Neural cell (in vitro differentiated cells): ENCODE measurements around the gene RAB3A. TPM values are rescaled to one million over a fixed set of nuclear protein-coding genes. Genes with fewer than 3 reads are reported as not detected.

Experiments
- H2AFZ ChIP-seq: fragments of 200-600, 300-800 bp; sonication (generic), shearing (Covaris generic); 2 replicates; pipeline ENCODE4 v1.6.0; 2014; ENCODE audit warnings: low read depth, mild to moderate bottlenecking, antibody characterized with exemption, low read length, moderate library complexity
- H3F3A ChIP-seq: fragments of 200-600 bp; shearing (Covaris generic); 2 replicates; pipeline ENCODE4 v1.6.1; 2016; ENCODE audit warnings: mild to moderate bottlenecking, moderate library complexity, mixed read lengths, antibody characterized with exemption, low read length; ENCODE audit not compliant: insufficient read depth, poor library complexity, severe bottlenecking
- H3K27ac ChIP-seq: fragments of 200-600, 300-800 bp; sonication (generic), shearing (Covaris generic); 2 replicates; pipeline ENCODE4 v1.5.1; 2014; ENCODE audit warnings: mild to moderate bottlenecking, low read length, moderate library complexity
- H3K27me3 ChIP-seq: fragments of 300-800, 200-600 bp; sonication (generic), shearing (Covaris generic); 2 replicates; pipeline ENCODE4 v1.6.0; 2014; ENCODE audit warnings: mild to moderate bottlenecking, low read depth, low read length, moderate library complexity; ENCODE audit not compliant: insufficient read depth
- H3K36me3 ChIP-seq: fragments of 300-800, 200-600 bp; sonication (generic), shearing (Covaris generic); 2 replicates; pipeline ENCODE4 v1.5.1; 2014; ENCODE audit warnings: mild to moderate bottlenecking, antibody characterized with exemption, low read length, moderate library complexity; ENCODE audit not compliant: insufficient read depth
- H3K4me2 ChIP-seq: fragments of 300-800, 200-600 bp; sonication (generic), shearing (Covaris generic); 2 replicates; pipeline ENCODE4 v1.6.0; 2014; ENCODE audit warnings: mild to moderate bottlenecking, low read length
- H3K4me3 ChIP-seq: fragments of 300-800, 200-600 bp; sonication (generic), shearing (Covaris generic); 2 replicates; pipeline ENCODE4 v1.5.1; 2014; ENCODE audit warnings: mild to moderate bottlenecking, low read length, moderate library complexity
- H3K79me2 ChIP-seq: fragments of 200-600 bp; shearing (Covaris generic); replicated peaks from 2 replicates; pipeline ENCODE4 v1.6.0; 2014; ENCODE audit warnings: mild to moderate bottlenecking, low read length, moderate library complexity; ENCODE audit not compliant: insufficient read depth
- H3K9ac ChIP-seq: fragments of 300-800, 200-600 bp; sonication (generic), shearing (Covaris generic); 2 replicates; pipeline ENCODE4 v1.6.1; 2016; ENCODE audit warnings: mild to moderate bottlenecking, low read length, mixed read lengths
- H3K9me2 ChIP-seq: fragments of 200-600 bp; shearing (Covaris generic); 2 replicates; pipeline ENCODE4 v1.6.1; 2016; ENCODE audit warnings: mild to moderate bottlenecking, low read length, mixed read lengths; ENCODE audit not compliant: insufficient read depth
- H3K9me3 ChIP-seq: fragments of 200-600, 300-800 bp; sonication (generic), shearing (Covaris generic); 2 replicates; pipeline ENCODE4 v1.6.1; 2016; ENCODE audit warnings: mild to moderate bottlenecking, mixed run types, low read length, moderate library complexity, mixed read lengths
- H4K20me1 ChIP-seq: fragments of 200-600 bp; shearing (Covaris generic); 2 replicates; pipeline ENCODE4 v1.6.1; 2016; ENCODE audit warnings: mild to moderate bottlenecking, mixed run types; ENCODE audit not compliant: insufficient read depth
- CTCF ChIP-seq: fragments of 450-650 bp; IDR thresholded peaks from 2 replicates; pipeline ENCODE4 v1.5.1; 2014; ENCODE audit warnings: antibody characterized with exemption, mild to moderate bottlenecking, moderate library complexity; ENCODE audit not compliant: poor library complexity, severe bottlenecking
- EP300 ChIP-seq: fragments of 450-650 bp; conservative IDR thresholded peaks from 2 replicates; pipeline ENCODE4 v1.6.1; 2014; ENCODE audit warnings: antibody characterized with exemption, mild to moderate bottlenecking, moderate library complexity; ENCODE audit not compliant: poor library complexity, severe bottlenecking
- EZH2 ChIP-seq: fragments of 200-600, 300-800 bp; shearing (Covaris generic), sonication (generic); IDR thresholded peaks from 2 replicates; pipeline ENCODE4 v1.6.1; 2014; ENCODE audit warnings: antibody characterized with exemption, low read length, borderline replicate concordance, mild to moderate bottlenecking; ENCODE audit not compliant: insufficient read depth, poor library complexity, severe bottlenecking
- MXI1 ChIP-seq: fragments of 450-650 bp; conservative IDR thresholded peaks from 2 replicates; pipeline ENCODE4 v1.6.1; 2014; ENCODE audit warnings: antibody characterized with exemption, mild to moderate bottlenecking; ENCODE audit not compliant: poor library complexity, severe bottlenecking
- POLR2AphosphoS5 ChIP-seq: IDR thresholded peaks from 2 replicates; pipeline ENCODE4 v1.6.1; 2012
- RAD21 ChIP-seq: fragments of 450-650 bp; conservative IDR thresholded peaks from 2 replicates; pipeline ENCODE4 v1.6.1; 2014; ENCODE audit warnings: antibody characterized with exemption, mild to moderate bottlenecking, moderate library complexity
- REST ChIP-seq: IDR thresholded peaks from 2 replicates; pipeline ENCODE4 v1.6.1; 2012; ENCODE audit warnings: borderline replicate concordance
- SMC3 ChIP-seq: fragments of 450-650 bp; conservative IDR thresholded peaks from 2 replicates; pipeline ENCODE4 v1.6.1; 2014; ENCODE audit warnings: antibody characterized with exemption, mild to moderate bottlenecking, moderate library complexity; ENCODE audit not compliant: poor library complexity
- polyA minus RNA-seq: library from RNA; depleted of rRNA, polyadenylated mRNA; stranded (reverse); fragments of >200 nt; gene quantifications from 2 replicates; pipeline ENCODE4 v1.2.3, GENCODE V29; 2014
- polyA plus RNA-seq: library from polyadenylated mRNA; depleted of rRNA; stranded (reverse); fragments of >200 nt; gene quantifications from 2 replicates; pipeline ENCODE4 v1.2.3, GENCODE V29; 2014

The RAB3A gene
- polyA plus RNA-seq (32.3 and 49.4 TPM in 2 replicates), polyA minus RNA-seq (48.0 and 61.0 TPM in 2 replicates)

- H3K9ac ChIP-seq = peak within 1 kb of the TSS; percentile 96
- TF ChIP-seq SMC3 (no peak), POLR2AphosphoS5 (peak; percentile 95), CTCF (peak; percentile 42)
- peaks cover 3% of the 10 kb centered on the region for H3F3A ChIP-seq
- H3K9me2 ChIP-seq = no peaks in the 10 kb centered on the region
- no peaks in the 10 kb centered on the region for H4K20me1 ChIP-seq
- H2AFZ ChIP-seq = peak within 1 kb of the TSS; percentile 86
- H3K36me3 ChIP-seq = no peaks in the 10 kb centered on the region
- H3K27me3 ChIP-seq = no peaks in the 10 kb centered on the region
- peak within 1 kb of the TSS; percentile 92 for H3K4me3 ChIP-seq
- peaks cover 16% of the 10 kb centered on the region for H3K79me2 ChIP-seq
- peak within 1 kb of the TSS; percentile 95 for H3K27ac ChIP-seq
- H3K9me3 ChIP-seq = no peaks in the 10 kb centered on the region
- peak within 1 kb of the TSS; percentile 72 for H3K4me2 ChIP-seq
These were observed at the start of gene RAB3A for GRCh38 chr19:18203863-18204393. TSS of gene RAB3A (minus strand) at chr19:18204042. CDS start at chr19:18202740, 1,302 bp downstream.

GRCh38 chr19:18253130-18253529 is 49.3 kb upstream of the RAB3A start:
- Histone ChIP-seq H3K4me3 (no peak overlapping the region), H3K9me3 (no peaks in the 10 kb centered on the region), H3F3A (no peaks in the 10 kb centered on the region), H3K4me2 (no peak overlapping the region), H3K9me2 (no peaks in the 10 kb centered on the region), H3K27me3 (peaks cover 15% of the 10 kb centered on the region), H3K9ac (no peak overlapping the region), H4K20me1 (no peaks in the 10 kb centered on the region), H3K27ac (no peak overlapping the region), H3K36me3 (no peaks in the 10 kb centered on the region), H2AFZ (no peak overlapping the region), H3K79me2 (no peaks in the 10 kb centered on the region)
- TF ChIP-seq EP300 (no peak), POLR2AphosphoS5 (no peak), MXI1 (no peak), EZH2 (no peak), REST (no peak), RAD21 (no peak), CTCF (no peak), SMC3 (no peak)
